Endothelial cell of umbilical vein (primary cell): ENCODE measurements around the gene CEP152. TPM values are rescaled to one million over a fixed set of nuclear protein-coding genes. Genes with fewer than 3 reads are reported as not detected.

Source experiments
- polyA plus RNA-seq, 4 experiments: library from polyadenylated mRNA; depleted of rRNA in 3 of 4; stranded (reverse) in 3 of 4; unstranded in 1 of 4; fragments of >200 nt; gene quantifications; 2 replicates each; pipeline versions ENCODE4 v1.2.1 to v1.2.3, GENCODE V29; 2011 to 2012; ENCODE audit warnings: missing spikeins in 1 of 4
- total RNA-seq: library from RNA; stranded (reverse); gene quantifications from 2 replicates; pipeline ENCODE4 v1.2.3, GENCODE V29; 2021

Gene CEP152
- total and polyA plus RNA-seq, 2 donors (not counting 3 experiments of a cell fraction or from before 2014, with no cell fraction given): 3.0 to 15.7 TPM

Other genes with a start within 250 kb of the CEP152 start
- 88.1 and 111 TPM in 2 replicates for gene FBN1, start 165.4 kb downstream of the CEP152 start, total RNA-seq
- gene FBN1, start 165.4 kb downstream of the CEP152 start, polyA plus RNA-seq: 102 and 107 TPM in 2 replicates
- gene EID1, start 67.1 kb upstream of the CEP152 start, total RNA-seq: 146 and 153 TPM in 2 replicates
- gene EID1, start 67.1 kb upstream of the CEP152 start, polyA plus RNA-seq: 95.8 and 155 TPM in 2 replicates
- 0.20 TPM in 1 of 2 replicates, not detected in the other for gene SHC4, start 152.8 kb upstream of the CEP152 start, total RNA-seq
- gene SHC4, start 152.8 kb upstream of the CEP152 start, polyA plus RNA-seq: 0.10 TPM in 1 of 2 replicates, not detected in the other
- gene SECISBP2L, start 235.4 kb upstream of the CEP152 start, total RNA-seq: 44.7 and 52.3 TPM in 2 replicates
- gene SECISBP2L, start 235.4 kb upstream of the CEP152 start, polyA plus RNA-seq: 23.1 and 23.2 TPM in 2 replicates